ENCODE data around the gene MS4A4E.

DNA sequence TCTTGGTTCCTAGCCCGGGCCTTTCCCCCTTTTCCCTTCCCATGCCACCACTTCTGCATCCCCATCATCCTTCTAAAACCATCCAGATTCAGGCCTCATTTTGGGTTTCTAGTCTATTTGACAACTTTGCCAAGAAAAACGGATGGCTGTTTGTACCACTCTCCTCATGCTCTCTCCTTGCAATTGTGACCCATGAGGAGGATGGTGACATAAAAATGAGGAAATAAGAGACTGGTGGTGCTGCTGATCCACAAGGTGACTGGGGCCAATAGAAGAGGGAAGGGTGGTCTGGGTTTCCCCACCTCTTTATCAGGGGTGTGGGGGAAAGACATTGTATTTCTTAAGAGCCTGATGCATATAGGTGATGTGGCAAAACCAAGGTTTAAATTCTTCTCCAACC lies 38.5 kb upstream of the MS4A4E start:
- TF ChIP-seq, protein P1, sequence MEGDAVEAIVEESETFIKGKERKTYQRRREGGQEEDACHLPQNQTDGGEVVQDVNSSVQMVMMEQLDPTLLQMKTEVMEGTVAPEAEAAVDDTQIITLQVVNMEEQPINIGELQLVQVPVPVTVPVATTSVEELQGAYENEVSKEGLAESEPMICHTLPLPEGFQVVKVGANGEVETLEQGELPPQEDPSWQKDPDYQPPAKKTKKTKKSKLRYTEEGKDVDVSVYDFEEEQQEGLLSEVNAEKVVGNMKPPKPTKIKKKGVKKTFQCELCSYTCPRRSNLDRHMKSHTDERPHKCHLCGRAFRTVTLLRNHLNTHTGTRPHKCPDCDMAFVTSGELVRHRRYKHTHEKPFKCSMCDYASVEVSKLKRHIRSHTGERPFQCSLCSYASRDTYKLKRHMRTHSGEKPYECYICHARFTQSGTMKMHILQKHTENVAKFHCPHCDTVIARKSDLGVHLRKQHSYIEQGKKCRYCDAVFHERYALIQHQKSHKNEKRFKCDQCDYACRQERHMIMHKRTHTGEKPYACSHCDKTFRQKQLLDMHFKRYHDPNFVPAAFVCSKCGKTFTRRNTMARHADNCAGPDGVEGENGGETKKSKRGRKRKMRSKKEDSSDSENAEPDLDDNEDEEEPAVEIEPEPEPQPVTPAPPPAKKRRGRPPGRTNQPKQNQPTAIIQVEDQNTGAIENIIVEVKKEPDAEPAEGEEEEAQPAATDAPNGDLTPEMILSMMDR (IDR thresholded peaks at IDR 0.05; ENCODE audit: low read depth, low read length, poor library complexity, severe bottlenecking) = no peak
- no peak for TF ChIP-seq EZH2phosphoT487 (IDR thresholded peaks at IDR 0.05; ENCODE audit: borderline replicate concordance, low read length)

Measured in DOHH2 (cell line).